Stimulated activated CD8-positive, alpha-beta memory T cell treated with anti-CD3 and anti-CD28 coated beads, Interleukin-15, amount 100 ng/mL, for 48 hours (primary cell): Measurements from ENCODE around the gene CLIC5.

Experiments used
- DNase-seq, 2 donors: peaks; one replicate each; pipeline ENCODE4 v3.0.0-alpha.2; 2020; ENCODE audit warnings: low read depth in 2 of 2

CLIC5 gene

DNA sequence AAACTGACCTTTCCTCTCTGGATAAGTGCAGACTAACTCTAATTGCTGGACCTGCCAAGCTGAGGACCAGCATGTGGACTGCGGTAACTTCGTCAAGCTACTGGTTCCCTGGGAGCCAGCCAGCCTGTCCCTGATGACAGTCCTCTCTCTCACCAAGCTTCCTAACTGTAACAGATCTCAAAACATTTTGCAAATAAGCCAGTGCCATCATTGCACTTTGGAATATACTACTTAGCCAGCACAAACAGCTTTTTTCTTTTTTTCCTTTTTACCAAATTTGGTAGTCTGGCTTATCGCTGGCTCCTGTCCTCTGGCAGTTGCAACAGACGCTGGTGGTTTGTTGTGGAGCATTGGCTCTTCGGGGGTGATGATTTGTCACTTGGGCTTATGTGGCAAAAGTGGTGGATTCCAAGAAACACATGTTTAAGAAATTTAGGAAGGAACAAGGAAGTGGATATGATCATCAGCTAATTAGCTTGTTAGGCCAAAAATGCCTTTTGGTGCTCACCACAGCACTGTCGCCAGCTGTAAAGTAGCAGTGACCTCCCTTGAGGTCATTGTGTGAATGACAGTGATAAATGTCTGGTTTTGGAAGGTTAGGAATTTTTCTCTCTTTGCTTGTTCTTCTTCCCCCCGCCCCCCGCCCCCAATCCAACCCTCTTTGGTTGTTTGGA, 171.7 kb downstream of the CLIC5 start:
- no peak for DNase-seq

- DNase-seq = no peak
Measured at GRCh38 chr6:45841062-45841461, 174.6 kb downstream of the CLIC5 start.

GRCh38 chr6:45838996-45839395, 176.7 kb downstream of the CLIC5 start:
- DNase-seq = no peak

DNA sequence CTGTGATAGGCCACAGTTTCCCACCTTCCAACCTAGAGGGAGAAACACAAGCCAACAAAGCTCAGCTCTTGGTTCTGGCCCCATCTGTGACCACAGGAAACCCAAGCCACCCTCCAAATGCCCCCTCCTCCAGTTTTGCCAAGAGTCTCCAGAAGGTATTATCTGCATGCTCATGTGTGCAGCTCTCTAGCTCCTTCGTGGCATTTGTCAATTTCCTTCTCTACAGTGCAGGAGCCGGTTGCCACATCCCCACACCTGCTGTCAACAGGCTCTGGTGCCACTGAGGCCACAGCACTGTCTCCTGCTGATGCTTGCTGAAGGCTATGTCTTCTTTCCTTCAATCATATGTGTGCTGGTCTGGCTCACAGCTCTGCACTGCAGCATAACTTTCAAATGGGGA, 177.2 kb downstream of the CLIC5 start:
- DNase-seq = no peak

DNA sequence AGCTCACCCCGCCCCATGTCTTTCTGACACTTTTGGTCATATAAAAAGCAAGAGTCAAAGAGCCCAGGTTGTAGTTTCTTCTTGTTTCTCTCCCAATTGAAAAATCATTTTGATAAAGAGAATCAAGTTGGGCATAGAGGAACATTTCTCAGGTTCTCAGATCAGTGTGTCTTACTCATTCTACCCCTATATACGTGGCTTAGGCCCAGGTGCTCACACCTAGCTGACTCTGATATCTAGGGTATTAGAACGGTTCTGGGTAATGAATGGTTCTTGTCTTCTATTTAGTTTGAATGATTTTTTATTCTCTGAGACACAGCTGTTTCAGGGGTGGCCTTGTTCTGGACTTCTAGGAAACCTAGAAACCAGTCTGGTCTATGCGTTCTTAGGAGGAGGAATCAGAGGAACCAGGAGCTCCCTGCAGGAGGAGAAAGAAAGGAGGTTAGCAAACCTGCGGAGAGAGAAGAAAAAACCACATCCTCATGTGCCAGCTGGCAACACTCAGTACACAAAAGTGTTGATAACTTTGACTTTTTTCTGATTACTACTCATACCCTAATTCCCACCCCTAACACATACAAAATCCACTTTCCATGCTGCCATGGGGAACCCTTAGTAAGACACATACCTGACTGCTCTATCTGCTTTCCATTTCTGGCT, 178.0 kb downstream of the CLIC5 start:
- no peak for DNase-seq

GRCh38 chr6:45836984-45837383, 178.7 kb downstream of the CLIC5 start:
- DNase-seq = no peak

GRCh38 chr6:45836438-45836824, 179.2 kb downstream of the CLIC5 start:
- no peak for DNase-seq

DNA sequence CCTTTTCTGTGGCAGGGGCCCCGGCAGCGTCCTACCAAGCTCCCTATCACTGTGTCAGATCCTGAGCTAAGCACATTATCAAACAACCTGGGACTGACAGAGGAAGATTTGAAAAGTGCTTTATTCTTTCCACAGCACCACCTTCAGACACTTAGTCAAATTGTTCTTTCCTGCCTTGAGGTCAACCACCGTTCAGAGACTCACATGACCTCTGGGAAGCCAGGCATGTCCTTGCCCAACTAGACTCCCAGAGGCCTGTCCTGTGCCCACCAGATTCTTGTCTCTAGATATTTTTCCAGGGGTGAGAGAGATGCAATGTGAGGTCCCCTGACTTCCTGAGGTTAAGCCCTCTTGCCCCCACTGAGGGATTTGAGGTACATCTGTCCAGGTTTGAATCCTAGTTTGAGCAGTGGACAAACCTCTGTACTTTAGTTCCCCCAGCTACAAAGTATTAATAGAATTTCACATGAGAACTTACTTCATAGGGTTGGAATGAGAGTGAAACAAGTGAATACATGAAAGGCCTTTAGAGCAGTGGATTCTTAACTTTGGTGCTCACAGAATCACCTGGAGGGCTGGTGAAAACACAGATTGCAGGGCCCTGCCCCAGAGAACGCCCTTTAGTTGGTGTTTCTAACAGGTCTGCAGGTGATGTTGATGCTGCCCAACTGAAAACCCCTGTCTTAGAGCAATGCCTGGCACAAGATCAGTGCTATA, 179.8 kb downstream of the CLIC5 start:
- no peak for DNase-seq

DNA sequence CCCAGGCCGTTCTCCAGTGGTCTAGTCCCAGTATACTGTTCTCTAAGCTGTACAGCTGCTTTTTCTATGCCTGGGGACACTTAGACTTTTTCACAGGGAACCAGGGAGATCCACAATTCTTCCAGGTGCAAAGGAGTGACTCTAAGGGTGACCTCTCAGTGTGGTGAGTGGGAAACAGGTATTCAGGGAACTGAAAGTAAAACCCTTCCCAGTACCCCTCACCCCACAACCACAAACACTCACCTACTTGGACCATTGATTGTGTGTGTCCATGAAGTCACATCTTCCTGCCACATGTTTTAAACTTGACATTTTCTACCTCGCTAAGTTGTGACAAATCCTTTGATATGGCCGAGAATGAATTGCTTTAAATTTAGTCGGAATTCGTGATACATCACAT, 183.6 kb downstream of the CLIC5 start:
- no peak for DNase-seq
